PC-3 (cell line): ENCODE data around the gene SLC25A48.

Source experiments
- CTCF ChIP-seq: fragments of 300-600 bp; sonication (generic); conservative IDR thresholded peaks from 2 replicates; pipeline ENCODE4 v1.5.1; 2017; ENCODE audit warnings: antibody characterized with exemption, low read depth, mild to moderate bottlenecking, low read length
- EZH2 ChIP-seq: fragments of 300-600 bp; sonication (generic); IDR thresholded peaks from one replicate; pipeline ENCODE4 v1.6.1; 2017; ENCODE audit warnings: antibody characterized with exemption, mild to moderate bottlenecking, low read length; ENCODE audit not compliant: unreplicated experiment
- EZH2phosphoT487 ChIP-seq: fragments of 300-600 bp; sonication (generic); IDR thresholded peaks from 2 replicates; pipeline ENCODE4 v1.6.1; 2018; ENCODE audit warnings: mild to moderate bottlenecking, antibody characterized with exemption, low read length, borderline replicate concordance

- TF ChIP-seq CTCF (no peak), EZH2 (no peak), EZH2phosphoT487 (no peak)
Observed at GRCh38 chr5:135826994-135827671, 7.3 kb upstream of the SLC25A48 start.
